Thyroid gland (tissue), 4 donors: Measurements from ENCODE around the gene TMBIM6.
"Not testable (repeated sequence)": the region's sequence is repeated elsewhere in the genome, so short reads cannot be mapped to it uniquely, and the experiment has no call there.

Source experiments
- CTCF ChIP-seq, 6 experiments: fragments of 200-600 bp in 3 of 6; fragments of 450-650 bp in 3 of 6; sonication (generic) in 3 of 6; IDR thresholded peaks; one replicate each; pipeline ENCODE4 v1.5.1; 2016 to 2019; ENCODE audit warnings: antibody characterized with exemption in 6 of 6, mild to moderate bottlenecking in 2 of 6, inconsistent platforms in 1 of 6, moderate library complexity in 1 of 6
- POLR2A ChIP-seq, 2 donors: fragments of 450-650 bp; IDR thresholded peaks; one replicate each; pipeline ENCODE4 v1.6.1; 2017; ENCODE audit warnings: antibody characterized with exemption in 2 of 2, mild to moderate bottlenecking in 2 of 2, moderate library complexity in 1 of 2

DNA sequence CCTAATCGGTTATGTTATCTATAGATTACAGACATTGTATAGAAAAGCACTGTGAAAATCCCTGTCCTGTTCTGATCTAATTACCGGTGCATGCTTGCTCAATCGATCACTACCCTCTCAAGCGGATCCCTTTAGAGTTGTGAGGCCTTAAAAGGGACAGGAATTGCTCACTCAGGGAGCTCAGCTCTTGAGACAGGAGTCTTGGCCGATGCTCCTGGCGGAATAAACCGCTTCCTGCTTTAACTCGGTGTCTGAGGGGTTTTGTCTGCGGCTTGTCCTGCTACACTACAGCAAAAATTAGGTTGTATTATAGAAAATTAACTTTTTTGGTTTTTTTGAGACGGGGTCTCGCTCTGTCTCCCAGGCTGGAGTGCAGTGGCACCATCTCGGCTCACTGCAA lies 1.1 kb upstream of the TMBIM6 start:
- TF ChIP-seq POLR2A, CTCF (IDR thresholded peaks at IDR 0.05): not testable (repeated sequence)
